ENCODE results near the gene LRRC59.

GRCh38 chr17:50372758-50373556 is 24.4 kb downstream of the LRRC59 start, which contains the start of the genes EME1 and MRPL27:
- TF ChIP-seq CTCF (IDR thresholded peaks at IDR 0.05; ENCODE audit: poor library complexity) = no peak
- no peak for TF ChIP-seq EZH2phosphoT487 (IDR thresholded peaks at IDR 0.05; ENCODE audit: low read depth, severe bottlenecking, unreplicated experiment)
- TF ChIP-seq EZH2 (IDR thresholded peaks at IDR 0.05; ENCODE audit: borderline replicate concordance) = no peak
